H9 (cell line): ENCODE measurements around the gene CDK5R1. TPM values are rescaled to one million over a fixed set of nuclear protein-coding genes. Genes with fewer than 3 reads are reported as not detected.

Experiments used
- DNase-seq: peaks from one replicate; pipeline ENCODE4 v3.0.0-alpha.2; 2017
- H2AFZ ChIP-seq: one replicate; pipeline ENCODE4 v1.6.1; 2013; ENCODE audit warnings: mild to moderate bottlenecking, low read length, control low read depth, moderate library complexity
- H2AK5ac ChIP-seq: 2 replicates; pipeline ENCODE4 v1.6.1; 2013; ENCODE audit warnings: low read length, control low read depth, mixed read lengths; ENCODE audit not compliant: insufficient read length
- H2BK120ac ChIP-seq: one replicate; pipeline ENCODE4 v1.6.1; 2013; ENCODE audit warnings: low read depth, mild to moderate bottlenecking, low read length, control low read depth, inconsistent platforms; ENCODE audit not compliant: poor library complexity, severe bottlenecking
- H2BK12ac ChIP-seq: 2 replicates; pipeline ENCODE4 v1.6.1; 2013; ENCODE audit warnings: low read length, control low read depth, mixed read lengths, low read depth; ENCODE audit not compliant: insufficient read length
- H2BK15ac ChIP-seq: 2 replicates; pipeline ENCODE4 v1.6.1; 2013; ENCODE audit warnings: low read depth, low read length, control low read depth
- H2BK20ac ChIP-seq: one replicate; pipeline ENCODE4 v1.6.1; 2013; ENCODE audit warnings: low read depth, mild to moderate bottlenecking, low read length, control low read depth, inconsistent platforms; ENCODE audit not compliant: poor library complexity, severe bottlenecking
- H2BK5ac ChIP-seq: 2 replicates; pipeline ENCODE4 v1.6.1; 2013; ENCODE audit warnings: low read length, control low read depth, mixed read lengths; ENCODE audit not compliant: insufficient read length
- H3K14ac ChIP-seq: 2 replicates; pipeline ENCODE4 v1.6.1; 2013; ENCODE audit warnings: low read length, control low read depth; ENCODE audit not compliant: insufficient read depth
- H3K18ac ChIP-seq: 2 replicates; pipeline ENCODE4 v1.6.1; 2013; ENCODE audit warnings: low read depth, mild to moderate bottlenecking, mixed read lengths, low read length, control low read depth; ENCODE audit not compliant: insufficient read length
- H3K23ac ChIP-seq: 2 replicates; pipeline ENCODE4 v1.6.1; 2013; ENCODE audit warnings: low read length, control low read depth, mixed read lengths, low read depth; ENCODE audit not compliant: insufficient read length
- H3K23me2 ChIP-seq: 2 replicates; pipeline ENCODE4 v1.6.1; 2013; ENCODE audit warnings: low read depth, mild to moderate bottlenecking, mixed read lengths, low read length, control low read depth; ENCODE audit not compliant: insufficient read length, poor library complexity, severe bottlenecking
- H3K27ac ChIP-seq: 2 replicates; pipeline ENCODE4 v1.5.1; 2013; ENCODE audit warnings: low read length, control low read depth, mixed read lengths, low read depth; ENCODE audit not compliant: insufficient read length
- H3K27me3 ChIP-seq: 2 replicates; pipeline ENCODE4 v1.6.1; 2013; ENCODE audit warnings: low read length, control low read depth, inconsistent platforms; ENCODE audit not compliant: insufficient read depth
- H3K4ac ChIP-seq: 2 replicates; pipeline ENCODE4 v1.6.1; 2013; ENCODE audit warnings: low read depth, mild to moderate bottlenecking, control low read depth, inconsistent platforms, low read length, moderate library complexity
- H3K4me1 ChIP-seq: 2 replicates; pipeline ENCODE4 v1.6.1; 2013; ENCODE audit warnings: low read length, control low read depth, inconsistent platforms; ENCODE audit not compliant: insufficient read depth
- H3K4me2 ChIP-seq: 2 replicates; pipeline ENCODE4 v1.6.1; 2013; ENCODE audit warnings: low read length, control low read depth, mixed read lengths; ENCODE audit not compliant: insufficient read length, insufficient read depth
- H3K56ac ChIP-seq: 2 replicates; pipeline ENCODE4 v1.6.1; 2013; ENCODE audit warnings: low read depth, mild to moderate bottlenecking, mixed read lengths, low read length, control low read depth; ENCODE audit not compliant: insufficient read length
- H3K79me1 ChIP-seq: 2 replicates; pipeline ENCODE4 v1.6.1; 2013; ENCODE audit warnings: low read depth, mild to moderate bottlenecking, moderate library complexity, low read length, control low read depth, inconsistent platforms; ENCODE audit not compliant: insufficient read depth, poor library complexity, severe bottlenecking
- H3K79me2 ChIP-seq: 2 replicates; pipeline ENCODE4 v1.6.1; 2013; ENCODE audit warnings: low read length, control low read depth, inconsistent platforms; ENCODE audit not compliant: insufficient read depth
- H3K9ac ChIP-seq: 2 replicates; pipeline ENCODE4 v1.6.1; 2013; ENCODE audit warnings: low read length, control low read depth, mixed read lengths; ENCODE audit not compliant: insufficient read length; ENCODE audit errors: extremely low read depth
- H3K9me3 ChIP-seq: one replicate; pipeline ENCODE4 v1.6.1; 2013; ENCODE audit warnings: low read depth, low read length, inconsistent platforms; ENCODE audit not compliant: control insufficient read depth
- H3T11ph ChIP-seq: one replicate; pipeline ENCODE4 v1.6.1; 2013; ENCODE audit warnings: mild to moderate bottlenecking, low read length, control low read depth, inconsistent platforms
- H4K20me1 ChIP-seq: one replicate; pipeline ENCODE4 v1.6.1; 2013; ENCODE audit not compliant: control insufficient read depth, insufficient read length, insufficient read depth
- H4K5ac ChIP-seq: 2 replicates; pipeline ENCODE4 v1.6.1; 2013; ENCODE audit warnings: low read depth, mild to moderate bottlenecking, mixed read lengths, low read length, control low read depth; ENCODE audit not compliant: insufficient read length
- H4K8ac ChIP-seq: replicated peaks from 2 replicates; pipeline ENCODE4 v1.6.1; 2013; ENCODE audit warnings: low read length, control low read depth, mixed read lengths, low read depth; ENCODE audit not compliant: insufficient read length
- H4K91ac ChIP-seq: 2 replicates; pipeline ENCODE4 v1.6.1; 2013; ENCODE audit warnings: low read depth, mild to moderate bottlenecking, moderate library complexity, mixed read lengths, low read length, control low read depth; ENCODE audit not compliant: insufficient read length
- H3K27ac Mint-ChIP-seq, 3 experiments: 2 replicates in 2 of 3; 3 replicates in 1 of 3; pipeline ENCODE4 v1.8.0; 2020 to 2021; ENCODE audit warnings: mixed read lengths in 3 of 3, mild to moderate bottlenecking in 1 of 3, moderate library complexity in 1 of 3
- H3K27me3 Mint-ChIP-seq: 2 replicates; pipeline ENCODE4 v1.8.0; 2021; ENCODE audit warnings: low read depth, mild to moderate bottlenecking, moderate library complexity, mixed read lengths
- H3K36me3 Mint-ChIP-seq, 3 experiments: 2 replicates in 2 of 3; 3 replicates in 1 of 3; pipeline ENCODE4 v1.8.0; 2020 to 2021; ENCODE audit warnings: low read depth in 3 of 3, mixed read lengths in 3 of 3; ENCODE audit not compliant: insufficient read depth in 1 of 3
- H3K4me1 Mint-ChIP-seq, 2 experiments: 2 replicates each; pipeline ENCODE4 v1.8.0; 2020; ENCODE audit warnings: mixed read lengths in 2 of 2
- H3K4me3 Mint-ChIP-seq, 2 experiments: 2 replicates in 1 of 2; 3 replicates in 1 of 2; pipeline ENCODE4 v1.8.0; 2020 to 2021; ENCODE audit warnings: mild to moderate bottlenecking in 2 of 2, mixed read lengths in 2 of 2, moderate library complexity in 1 of 2
- H3K9me3 Mint-ChIP-seq, 2 experiments: 2 replicates in 1 of 2; 3 replicates in 1 of 2; pipeline ENCODE4 v1.8.0; 2020; ENCODE audit warnings: mild to moderate bottlenecking in 2 of 2, mixed read lengths in 2 of 2, moderate library complexity in 1 of 2
- CTCF ChIP-seq: fragments of 200-600 bp; sonication (generic); conservative IDR thresholded peaks from 3 replicates; pipeline ENCODE4 v1.8.0; 2021; ENCODE audit warnings: antibody characterized with exemption, mild to moderate bottlenecking
- WGBS: extraction: QIAGEN DNeasy Blood & Tissue Kit; methylation state at CpG from one replicate; pipeline ENCODE4 v1.1.7; 2013; ENCODE audit warnings: missing lambda C conversion rate, low lambda C conversion rate, mixed read lengths; ENCODE audit not compliant: insufficient read length; ENCODE audit errors: extremely low coverage; 5-methylcytosine and 5-hydroxymethylcytosine counted together
- total RNA-seq: library from RNA; stranded (reverse); gene quantifications from 2 replicates; pipeline ENCODE4 v1.2.1, GENCODE V29; 2021

The CDK5R1 gene
- total RNA-seq, 1 experiment from 2014 or later: 11.4 TPM

- Histone ChIP-seq H4K91ac (no peak overlapping the region), H3K4ac (no peak overlapping the region), H3K9me3 (no peaks in the 10 kb centered on the region), H3K18ac (no peak overlapping the region), H4K20me1 (no peaks in the 10 kb centered on the region), H3K27ac (no peak overlapping the region), H3K4me1 (peaks cover 10% of the 10 kb centered on the region; the same call in 1 of the 2 replicates), H4K5ac (no peak overlapping the region), H3K14ac (0 out of 2 replicates have a peak overlapping the region, but pooled peaks have one; percentile 5), H3K9ac (no peak overlapping the region), H2BK5ac (no peak overlapping the region), H2AK5ac (no peak overlapping the region), H3K23me2 (peaks cover 12% of the 10 kb centered on the region), H4K8ac (no peak overlapping the region), H2BK12ac (no peak overlapping the region), H2AFZ (no peak overlapping the region), H3K56ac (no peak overlapping the region), H3K4me2 (no peak overlapping the region), H3K79me2 (no peaks in the 10 kb centered on the region), H3T11ph (no peak overlapping the region), H2BK120ac (no peak overlapping the region), H3K23ac (no peak overlapping the region), H3K79me1 (peaks cover 3% of the 10 kb centered on the region), H2BK20ac (no peak overlapping the region), H3K27me3 (no peaks in the 10 kb centered on the region), H2BK15ac (no peak overlapping the region)
- H3K4me3 Mint-ChIP-seq: peak overlapping the region in 1 of 2 experiments; percentile 5; a peak in 3 of 5 replicates
- TF ChIP-seq CTCF: no peak
- peaks cover 1% of the 10 kb centered on the region for H3K27me3 Mint-ChIP-seq
- no peaks in the 10 kb centered on the region; a peak in 1 of 5 replicates for H3K9me3 Mint-ChIP-seq
- WGBS: no CpG with 5 or more reads among the region's 4 CpGs
- DNase-seq: no peak
- peak overlapping the region; percentile 36 to 97 (median 92); a peak in 5 of 7 replicates for H3K27ac Mint-ChIP-seq
- H3K36me3 Mint-ChIP-seq: peaks cover 29 to 47% (median 45%) of the 10 kb centered on the region in 3 experiments
- H3K4me1 Mint-ChIP-seq: peaks cover 36 to 53% of the 10 kb centered on the region in 2 experiments
Observed at GRCh38 chr17:32484041-32484461, 2.7 kb upstream of the CDK5R1 start.
